Calu3 (cell line): ENCODE measurements around the gene DUS2. TPM values are rescaled to one million over a fixed set of nuclear protein-coding genes. Genes with fewer than 3 reads are reported as not detected.

Experiments
- BruUV-seq: library from RNA; stranded (reverse); fragments of 400-500 nt; replicated peaks from 2 replicates; lab custom pipeline; 2021; lab: Mats Ljungman, UMichigan
- CTCF ChIA-PET: fragments of 300-600 bp; sonication (Branson Sonifier 250); formaldehyde crosslinking; loops from one replicate; lab custom pipeline; 2022; ENCODE audit warnings: antibody characterized with exemption; lab: Charles Lee
- DNase-seq: peaks from one replicate; pipeline ENCODE4 v3.0.0; 2022
- H3K27ac Mint-ChIP-seq: one replicate; pipeline ENCODE4 v1.8.0; 2022; ENCODE audit warnings: mixed read lengths; ENCODE audit not compliant: unreplicated experiment
- H3K27me3 Mint-ChIP-seq: one replicate; pipeline ENCODE4 v1.8.0; 2022; ENCODE audit warnings: mixed read lengths; ENCODE audit not compliant: unreplicated experiment
- H3K36me3 Mint-ChIP-seq: one replicate; pipeline ENCODE4 v1.8.0; 2022; ENCODE audit warnings: mild to moderate bottlenecking, moderate library complexity, mixed read lengths; ENCODE audit not compliant: insufficient read depth, unreplicated experiment
- H3K4me1 Mint-ChIP-seq: one replicate; pipeline ENCODE4 v1.8.0; 2022; ENCODE audit warnings: mild to moderate bottlenecking, low read depth, mixed read lengths; ENCODE audit not compliant: unreplicated experiment
- H3K4me3 Mint-ChIP-seq: one replicate; pipeline ENCODE4 v1.8.0; 2022; ENCODE audit warnings: mild to moderate bottlenecking, low read depth, moderate library complexity, mixed read lengths; ENCODE audit not compliant: unreplicated experiment
- H3K9me3 Mint-ChIP-seq: one replicate; pipeline ENCODE4 v1.8.0; 2022; ENCODE audit warnings: low read depth, mixed read lengths; ENCODE audit not compliant: unreplicated experiment
- CTCF ChIP-seq: fragments of 200-600 bp; IDR thresholded peaks from one replicate; pipeline ENCODE4 v1.8.0; 2022; ENCODE audit warnings: antibody characterized with exemption; ENCODE audit not compliant: unreplicated experiment
- intact Hi-C: fragments of 100-400 bp; cut with micrococcal nuclease; formaldehyde crosslinking; loops from one replicate; pipeline ENCODE4 v1.10.0; 2022; ENCODE audit not compliant: unreplicated experiment
- total RNA-seq: library from RNA; stranded (reverse); gene quantifications from 2 replicates; pipeline ENCODE4 v1.2.3, GENCODE V29; 2022

DUS2 gene
- total RNA-seq, 1 experiment from 2014 or later = 33.5 TPM

GRCh38 chr16:68087688-68088087 lies 64.6 kb downstream of the DUS2 start:
- Mint-ChIP-seq H3K4me1 (peaks cover 46% of the 10 kb centered on the region), H3K9me3 (no peaks in the 10 kb centered on the region), H3K36me3 (peaks cover 28% of the 10 kb centered on the region), H3K27me3 (no peaks in the 10 kb centered on the region), H3K27ac (no peak overlapping the region), H3K4me3 (no peak overlapping the region)
- CTCF ChIA-PET = no interaction called here
- DNase-seq = no peak
- BruUV-seq = no TSS peak
- TF ChIP-seq CTCF = no peak
- intact Hi-C loops = loop anchor here (2.0 to 5.0 kb wide), 2 partner anchors 40 to 141 kb away; no protein-coding TSS in a partner anchor

GRCh38 chr16:68088130-68088972 lies 65.3 kb downstream of the DUS2 start:
- CTCF ChIA-PET = no interaction called here
- Mint-ChIP-seq H3K4me3 (no peak overlapping the region), H3K27ac (no peak overlapping the region), H3K27me3 (no peaks in the 10 kb centered on the region), H3K36me3 (peaks cover 28% of the 10 kb centered on the region), H3K4me1 (peaks cover 50% of the 10 kb centered on the region), H3K9me3 (no peaks in the 10 kb centered on the region)
- no TSS peak for BruUV-seq
- no peak for DNase-seq
- no peak for TF ChIP-seq CTCF
- intact Hi-C loops = loop anchor here (5.0 kb wide), 1 partner anchor 39 kb away; no protein-coding TSS in a partner anchor

GRCh38 chr16:68089067-68089466 lies 66.0 kb downstream of the DUS2 start:
- Mint-ChIP-seq H3K27ac (no peak overlapping the region), H3K27me3 (no peaks in the 10 kb centered on the region), H3K4me3 (no peak overlapping the region), H3K36me3 (peaks cover 28% of the 10 kb centered on the region), H3K9me3 (no peaks in the 10 kb centered on the region), H3K4me1 (peaks cover 43% of the 10 kb centered on the region)
- CTCF ChIA-PET = no interaction called here
- no peak for DNase-seq
- TF ChIP-seq CTCF = no peak
- no TSS peak for BruUV-seq
- intact Hi-C loops = loop anchor here (5.0 kb wide), 1 partner anchor 38 kb away; no protein-coding TSS in a partner anchor

GRCh38 chr16:68090130-68090529 lies 67.0 kb downstream of the DUS2 start:
- peaks cover 41% of the 10 kb centered on the region for H3K4me1 Mint-ChIP-seq

More at GRCh38 chr16:68090130-68090529, 67.0 kb downstream of the DUS2 start:
- H3K27ac Mint-ChIP-seq = no peak overlapping the region
- H3K9me3 Mint-ChIP-seq = no peaks in the 10 kb centered on the region
- BruUV-seq = no TSS peak
- no peak overlapping the region for H3K4me3 Mint-ChIP-seq
- intact Hi-C loops = no loop called here
- CTCF ChIA-PET = no interaction called here
- no peak for DNase-seq
- H3K27me3 Mint-ChIP-seq = no peaks in the 10 kb centered on the region
- peaks cover 20% of the 10 kb centered on the region for H3K36me3 Mint-ChIP-seq
- TF ChIP-seq CTCF = no peak
